CD4-positive, alpha-beta T cell treated with Interleukin-4 for 4 hours (primary cell): ENCODE data around the gene INVS.

Experiments used
- DNase-seq: peaks from one replicate; pipeline ENCODE4 v3.0.0-alpha.2; 2020

Gene INVS

GRCh38 chr9:100340224-100340623 is 241.2 kb downstream of the INVS start:
- DNase-seq: no peak

GRCh38 chr9:100341889-100342288 is 242.8 kb downstream of the INVS start:
- DNase-seq: no peak

DNA sequence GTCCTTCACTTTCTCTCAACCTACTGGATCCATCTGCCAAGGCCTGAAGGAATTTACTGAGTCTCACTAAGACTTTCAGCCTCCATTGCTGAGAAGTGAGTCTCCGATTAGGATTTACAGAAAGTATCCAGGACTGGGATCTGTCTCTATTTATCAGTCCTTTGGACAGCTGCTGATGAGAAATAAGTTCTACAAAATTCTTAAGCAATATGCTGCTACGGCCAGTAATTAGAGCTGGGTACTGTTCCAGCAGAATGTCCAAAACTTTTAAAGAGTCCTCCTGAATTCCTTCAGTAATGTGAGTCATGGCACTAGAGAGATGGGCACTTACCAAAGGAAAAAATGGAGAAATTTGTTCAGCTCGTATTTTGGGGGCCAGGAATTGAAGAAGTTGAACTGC is 247.8 kb downstream of the INVS start:
- DNase-seq: no peak

DNA sequence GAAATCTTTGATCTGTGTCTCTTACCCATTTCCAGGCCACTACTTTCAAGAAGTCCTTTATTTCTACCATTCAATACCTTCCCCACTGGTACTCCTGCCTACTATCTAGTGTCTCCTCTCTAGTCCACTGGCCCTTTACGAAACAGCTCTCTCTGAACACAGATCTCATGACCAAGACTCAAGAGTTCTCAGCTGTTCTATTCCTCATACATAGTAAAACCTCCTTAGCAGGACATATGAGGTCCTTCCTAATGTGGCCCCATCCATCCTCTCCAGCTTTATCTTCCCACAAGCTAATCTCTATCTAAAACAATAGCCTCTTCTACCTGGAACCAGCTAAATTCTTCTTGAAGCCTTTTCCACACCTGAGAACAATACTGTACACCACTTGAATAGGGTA is 251.1 kb downstream of the INVS start:
- DNase-seq: no peak
